GM12864 (cell line): ENCODE measurements around the gene RAET1E.
"Not testable (repeated sequence)": the region's sequence is repeated elsewhere in the genome, so short reads cannot be mapped to it uniquely, and the experiment has no call there.

Source experiments
- DNase-seq: peaks from one replicate; pipeline ENCODE4 v3.0.0-alpha.2; 2011; ENCODE audit warnings: low read depth
- H3K4me3 ChIP-seq: 2 replicates; pipeline ENCODE4 v1.5.1; 2011; ENCODE audit warnings: mild to moderate bottlenecking, low read depth, low read length, control low read depth
- CTCF ChIP-seq: IDR thresholded peaks from 2 replicates; pipeline ENCODE4 v1.5.1; 2011; ENCODE audit warnings: low read depth, mild to moderate bottlenecking, moderate library complexity, low read length, control low read depth, inconsistent platforms; ENCODE audit errors: missing control alignments

Gene RAET1E

GRCh38 chr6:149899486-149899885 lies 1.6 kb upstream of the RAET1E start:
- H3K4me3 ChIP-seq = no peak overlapping the region
- no peak for DNase-seq
- TF ChIP-seq CTCF = no peak

DNA sequence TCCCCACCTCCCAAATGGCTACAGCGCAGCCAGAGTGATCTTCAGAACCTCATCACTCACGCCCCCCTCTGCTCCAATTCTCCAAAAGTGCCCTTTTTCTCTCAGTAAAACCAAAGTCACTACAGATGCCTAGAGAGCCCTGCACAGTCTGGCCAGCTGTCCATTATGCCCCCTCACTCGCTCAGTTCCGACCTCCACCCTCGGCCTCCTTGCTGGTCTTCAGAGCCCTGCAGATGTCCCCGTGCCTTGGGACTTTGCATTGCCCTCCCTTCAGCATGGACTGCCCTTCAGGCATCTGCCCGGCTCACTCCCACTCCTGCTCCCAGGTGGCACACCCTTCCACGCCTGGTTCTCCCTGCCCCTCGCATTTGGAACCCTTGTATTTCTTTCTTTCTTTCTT lies 1.1 kb upstream of the RAET1E start:
- no peak for TF ChIP-seq CTCF
- no peak overlapping the region for H3K4me3 ChIP-seq
- DNase-seq = no peak

DNA sequence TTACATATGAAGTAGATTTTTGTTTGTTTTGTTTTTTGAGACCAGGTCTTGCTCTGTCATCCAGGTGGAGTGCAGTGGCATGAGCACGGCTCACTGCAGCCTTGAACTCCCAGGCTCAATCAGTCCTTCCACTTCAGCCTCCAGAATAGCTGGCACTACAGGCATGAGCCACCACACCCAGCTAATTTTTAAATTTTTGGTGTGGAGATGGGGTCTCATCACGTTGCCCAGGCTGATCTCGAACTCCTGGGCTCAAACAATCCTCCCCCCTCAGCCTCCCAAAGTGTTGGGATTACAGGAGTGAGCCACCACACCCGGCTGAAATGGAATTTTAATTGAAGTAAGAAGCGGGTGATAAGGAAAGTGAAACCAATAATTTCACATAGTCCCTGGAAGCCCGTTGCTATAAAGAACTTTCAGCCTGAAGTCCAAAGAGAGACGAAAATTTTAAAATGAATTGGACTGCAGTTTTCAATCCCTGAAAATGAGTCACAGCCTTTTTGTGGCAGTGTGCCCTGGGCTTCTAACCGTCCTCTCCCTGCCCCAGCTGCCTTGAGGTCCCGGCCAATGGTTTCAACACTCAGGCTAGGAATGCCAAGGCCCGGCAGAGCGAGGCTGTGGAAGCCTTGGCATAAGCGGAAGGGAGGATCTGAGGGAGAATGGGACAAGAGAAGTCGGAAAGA lies 757 bp downstream of the RAET1E start:
- no peak for DNase-seq
- TF ChIP-seq CTCF = no peak
- no peak overlapping the region for H3K4me3 ChIP-seq

DNA sequence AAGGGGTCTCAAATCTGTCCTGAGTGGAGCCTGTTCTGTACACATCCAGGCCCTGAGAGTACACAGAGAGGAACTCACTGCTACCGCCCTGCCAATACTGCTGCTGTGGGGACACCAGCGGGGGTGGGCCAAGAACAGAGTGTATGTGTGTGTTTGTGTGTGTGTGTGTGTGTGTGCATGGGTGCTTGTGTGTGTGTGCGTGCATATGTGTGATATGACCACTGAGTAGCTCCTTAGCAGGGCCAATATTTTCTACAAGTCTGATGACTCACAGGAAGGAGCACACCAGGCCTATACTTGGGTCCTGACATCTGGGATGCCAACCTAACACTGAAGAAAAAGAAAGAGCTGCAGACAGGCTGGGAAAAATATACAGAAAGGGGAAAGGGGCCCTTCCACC lies 1.4 kb downstream of the RAET1E start:
- no peak overlapping the region for H3K4me3 ChIP-seq
- DNase-seq = no peak

GRCh38 chr6:149895833-149896271 lies 2.1 kb downstream of the RAET1E start:
- TF ChIP-seq CTCF = no peak
- DNase-seq = no peak
- no peak overlapping the region for H3K4me3 ChIP-seq

More for the DNA sequence above, 1.4 kb downstream of the RAET1E start:
- no peak for TF ChIP-seq CTCF

DNA sequence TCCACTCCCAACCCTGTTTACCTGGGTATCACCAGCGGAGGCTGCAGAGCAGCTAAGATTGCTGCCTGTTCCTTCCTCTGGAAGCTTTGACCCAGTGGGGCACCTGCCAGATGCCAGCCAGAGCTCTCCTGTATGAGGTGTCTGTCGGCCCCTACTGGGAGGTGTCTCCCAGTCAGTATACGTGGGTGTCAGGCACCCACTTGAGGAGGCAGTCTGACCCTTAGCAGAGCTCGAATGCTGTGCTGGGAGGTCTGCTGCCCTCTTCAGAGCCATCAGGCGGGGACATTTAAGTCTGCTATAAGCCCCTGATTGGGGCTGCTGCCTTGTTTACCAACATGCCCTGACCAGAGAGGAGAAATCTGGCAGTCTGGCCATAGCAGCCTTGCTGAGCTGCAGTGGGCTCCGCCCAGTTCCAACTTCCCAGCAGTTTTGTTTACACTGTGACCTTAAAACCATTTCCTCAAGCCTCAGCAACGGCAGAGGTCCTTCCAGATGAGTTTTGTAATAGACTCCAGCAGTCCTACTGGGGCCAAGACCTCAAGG lies 2.8 kb downstream of the RAET1E start:
- TF ChIP-seq CTCF = no peak
- no peak overlapping the region for H3K4me3 ChIP-seq
- DNase-seq = no peak

GRCh38 chr6:149891864-149892263 lies 6.0 kb downstream of the RAET1E start:
- DNase-seq, H3K4me3 ChIP-seq: not testable (repeated sequence)
